MM.1S (cell line): ENCODE measurements around the gene EVX2.
A peak's percentile ranks its signal among the peaks of the same experiment; 100 is the strongest.

ENCODE experiments used
- DNase-seq: peaks from one replicate; pipeline ENCODE4 v3.0.0-alpha.2; 2015
- H2AFZ ChIP-seq: fragments of 300-600 bp; sonication (generic); 2 replicates; pipeline ENCODE4 v1.6.0; 2016; ENCODE audit warnings: antibody characterized with exemption, low read length
- H3F3A ChIP-seq: fragments of 300-600 bp; sonication (generic); 2 replicates; pipeline ENCODE4 v1.6.1; 2016; ENCODE audit warnings: mild to moderate bottlenecking, antibody characterized with exemption, low read length, moderate library complexity, mixed read lengths; ENCODE audit not compliant: insufficient read depth
- H3K27ac ChIP-seq: fragments of 300-600 bp; sonication (generic); 2 replicates; pipeline ENCODE4 v1.5.1; 2016; ENCODE audit warnings: mild to moderate bottlenecking, low read length
- H3K27me3 ChIP-seq: fragments of 300-600 bp; sonication (generic); replicated peaks from 2 replicates; pipeline ENCODE4 v1.6.0; 2016; ENCODE audit warnings: low read length; ENCODE audit not compliant: insufficient read depth
- H3K36me3 ChIP-seq: fragments of 300-600 bp; sonication (generic); replicated peaks from 2 replicates; pipeline ENCODE4 v1.6.1; 2016; ENCODE audit warnings: mild to moderate bottlenecking, low read length, mixed read lengths; ENCODE audit not compliant: insufficient read depth
- H3K4me1 ChIP-seq: fragments of 300-600 bp; sonication (generic); 2 replicates; pipeline ENCODE4 v1.6.1; 2016; ENCODE audit warnings: low read length, mixed read lengths
- H3K4me2 ChIP-seq: fragments of 300-600 bp; sonication (generic); 2 replicates; pipeline ENCODE4 v1.6.0; 2016; ENCODE audit warnings: low read depth, low read length
- H3K4me3 ChIP-seq: fragments of 300-600 bp; sonication (generic); 2 replicates; pipeline ENCODE4 v1.5.1; 2016; ENCODE audit warnings: low read length, mixed read lengths
- H3K79me2 ChIP-seq: fragments of 300-600 bp; sonication (generic); 2 replicates; pipeline ENCODE4 v1.6.1; 2016; ENCODE audit warnings: mixed run types, low read length, mixed read lengths
- H3K9ac ChIP-seq: fragments of 300-600 bp; sonication (generic); 2 replicates; pipeline ENCODE4 v1.6.1; 2016; ENCODE audit warnings: low read length, mixed read lengths
- H3K9me2 ChIP-seq: fragments of 300-600 bp; sonication (generic); replicated peaks from 2 replicates; pipeline ENCODE4 v1.6.1; 2016; ENCODE audit warnings: mild to moderate bottlenecking, low read length, mixed read lengths; ENCODE audit not compliant: insufficient read depth
- H3K9me3 ChIP-seq: fragments of 300-600 bp; sonication (generic); replicated peaks from 2 replicates; pipeline ENCODE4 v1.6.1; 2016; ENCODE audit warnings: mild to moderate bottlenecking, low read length, mixed read lengths; ENCODE audit not compliant: insufficient read depth
- H4K20me1 ChIP-seq: fragments of 300-600 bp; sonication (generic); 2 replicates; pipeline ENCODE4 v1.6.1; 2016; ENCODE audit warnings: mild to moderate bottlenecking, low read length, moderate library complexity, mixed read lengths; ENCODE audit not compliant: insufficient read depth
- CTCF ChIP-seq: fragments of 300-600 bp; sonication (generic); IDR thresholded peaks from 2 replicates; pipeline ENCODE4 v1.5.1; 2016; ENCODE audit warnings: antibody characterized with exemption, low read length, mixed read lengths
- EZH2 ChIP-seq: fragments of 300-600 bp; sonication (generic); optimal IDR thresholded peaks from 2 replicates; pipeline ENCODE3; 2017; ENCODE audit warnings: low read depth, mild to moderate bottlenecking, antibody characterized with exemption, low read length, mixed read lengths
- EZH2phosphoT487 ChIP-seq: fragments of 300-600 bp; sonication (generic); IDR thresholded peaks from 2 replicates; pipeline ENCODE4 v1.6.1; 2018; ENCODE audit warnings: antibody characterized with exemption, low read length

Gene EVX2

GRCh38 chr2:176120364-176121189, 36.8 kb upstream of the EVX2 start:
- TF ChIP-seq EZH2 (no peak), EZH2phosphoT487 (no peak), CTCF (no peak)

GRCh38 chr2:176118601-176119339, 35.0 kb upstream of the EVX2 start:
- Histone ChIP-seq H3K4me3 (peak overlapping the region; percentile 28), H4K20me1 (no peaks in the 10 kb centered on the region), H3K27me3 (peaks cover 47% of the 10 kb centered on the region), H3K9me2 (no peaks in the 10 kb centered on the region), H3K27ac (no peak overlapping the region), H3K4me2 (peak overlapping the region; percentile 51; the same call in 1 of the 2 replicates), H3K4me1 (no peaks in the 10 kb centered on the region), H3K9ac (no peak overlapping the region), H3K9me3 (no peaks in the 10 kb centered on the region), H3K36me3 (no peaks in the 10 kb centered on the region), H2AFZ (no peak overlapping the region), H3K79me2 (no peaks in the 10 kb centered on the region), H3F3A (no peaks in the 10 kb centered on the region)
- TF ChIP-seq CTCF: peak; percentile 82
- no peak for TF ChIP-seq EZH2
- peak; percentile 86 for DNase-seq

More at GRCh38 chr2:176120364-176121189, 36.8 kb upstream of the EVX2 start:
- Histone ChIP-seq H3K9ac (no peak overlapping the region), H3K27me3 (peaks cover 40% of the 10 kb centered on the region), H3K4me1 (no peaks in the 10 kb centered on the region), H3K4me2 (no peak overlapping the region), H3K9me3 (no peaks in the 10 kb centered on the region), H3K4me3 (no peak overlapping the region), H2AFZ (no peak overlapping the region), H3K36me3 (no peaks in the 10 kb centered on the region), H3K79me2 (no peaks in the 10 kb centered on the region), H3K27ac (no peak overlapping the region), H4K20me1 (no peaks in the 10 kb centered on the region), H3K9me2 (no peaks in the 10 kb centered on the region), H3F3A (no peaks in the 10 kb centered on the region)
- no peak for DNase-seq

- no peak overlapping the region for H2AFZ ChIP-seq
- H3K36me3 ChIP-seq: no peaks in the 10 kb centered on the region
- no peaks in the 10 kb centered on the region for H3K79me2 ChIP-seq
- DNase-seq: no peak
- H4K20me1 ChIP-seq: no peaks in the 10 kb centered on the region
- H3K9ac ChIP-seq: no peak overlapping the region
- H3K4me1 ChIP-seq: no peaks in the 10 kb centered on the region
- H3K27me3 ChIP-seq: peaks cover 49% of the 10 kb centered on the region
- no peaks in the 10 kb centered on the region for H3K9me3 ChIP-seq
- H3K4me2 ChIP-seq: no peak overlapping the region
- no peak overlapping the region for H3K27ac ChIP-seq
- TF ChIP-seq EZH2phosphoT487 (no peak), CTCF (no peak), EZH2 (no peak)
- no peak overlapping the region for H3K4me3 ChIP-seq
- H3K9me2 ChIP-seq: no peaks in the 10 kb centered on the region
- H3F3A ChIP-seq: no peaks in the 10 kb centered on the region
These were observed 34.1 kb upstream of the EVX2 start for GRCh38 chr2:176117823-176118371.
